HepG2 (cell line): ENCODE measurements around the gene CRK. TPM values are rescaled to one million over a fixed set of nuclear protein-coding genes. Genes with fewer than 3 reads are reported as not detected.

Source experiments
- CERS6 ChIP-seq: sonication (generic); formaldehyde crosslinking; IDR thresholded peaks from 2 replicates; pipeline ENCODE4 v1.5.0; 2020; ENCODE audit warnings: missing genetic modification reagents
- NFIC ChIP-seq: IDR thresholded peaks from 2 replicates; pipeline ENCODE4 v1.6.1; 2012; ENCODE audit warnings: mild to moderate bottlenecking, low read length, inconsistent platforms
- NKX3-1 ChIP-seq: sonication (generic); formaldehyde crosslinking; IDR thresholded peaks from 2 replicates; pipeline ENCODE4 v1.5.0; 2020; ENCODE audit warnings: missing genetic modification reagents
- PHF20 ChIP-seq: sonication (generic); formaldehyde crosslinking; IDR thresholded peaks from 2 replicates; pipeline ENCODE4 v1.5.0; 2020; ENCODE audit warnings: mild to moderate bottlenecking, missing genetic modification reagents
- PPARG ChIP-seq: conservative IDR thresholded peaks from 2 replicates; pipeline ENCODE4 v1.6.1; 2016; ENCODE audit warnings: missing biosample characterization, missing genetic modification reagents
- RBAK ChIP-seq: sonication (generic); formaldehyde crosslinking; IDR thresholded peaks from 2 replicates; pipeline ENCODE4 v1.5.1; 2020; ENCODE audit warnings: mild to moderate bottlenecking, missing genetic modification reagents
- ZNF589 ChIP-seq: sonication (generic); formaldehyde crosslinking; conservative IDR thresholded peaks from 2 replicates; pipeline ENCODE4 v1.8.0; 2022; ENCODE audit warnings: mild to moderate bottlenecking, moderate library complexity, missing genetic modification reagents
- ZNF883 ChIP-seq: sonication (generic); formaldehyde crosslinking; IDR thresholded peaks from 2 replicates; pipeline ENCODE4 v1.5.1; 2020; ENCODE audit warnings: mild to moderate bottlenecking, missing genetic modification reagents; ENCODE audit errors: not compliant biosample characterization
- polyA plus RNA-seq, 8 experiments: library from polyadenylated mRNA; depleted of rRNA in 3 of 8; stranded (reverse) in 7 of 8; unstranded in 1 of 8; fragments of >200 nt; fragmentation: Illumina TruSeq in 4 of 8; extraction: Trizol in 4 of 8; gene quantifications; 2 replicates each; pipeline versions ENCODE4 v1.2.1 to v1.2.3, GENCODE V29; 2011 to 2016; ENCODE audit warnings: low read depth in 4 of 8, missing spikeins in 1 of 8, mixed read lengths in 1 of 8; ENCODE audit not compliant: insufficient read depth in 1 of 8
- total RNA-seq, 5 experiments: library from RNA; depleted of rRNA; stranded (reverse); fragments of >200 nt; fragmentation: Illumina TruSeq; extraction: Trizol; gene quantifications; 2 replicates each; pipeline ENCODE4 v1.2.3, GENCODE V29; 2016; ENCODE audit warnings: low read depth in 1 of 5
- TF ChIP-seq, protein P1 (sequence below), 2 experiments: sonication (generic) in 1 of 2; formaldehyde crosslinking in 1 of 2; IDR thresholded peaks; 2 replicates each; pipeline versions ENCODE4 v1.5.1 to v1.6.1; 2011 to 2020; ENCODE audit warnings: borderline replicate concordance in 1 of 2, low read depth in 1 of 2, low read length in 1 of 2, mild to moderate bottlenecking in 1 of 2, missing genetic modification reagents in 1 of 2, moderate library complexity in 1 of 2
- TF ChIP-seq, protein P2 (sequence below): IDR thresholded peaks from 2 replicates; pipeline ENCODE4 v1.6.1; 2016; ENCODE audit warnings: missing biosample characterization, missing genetic modification reagents, low read depth
- TF ChIP-seq, protein P3 (sequence below): sonication (generic); formaldehyde crosslinking; IDR thresholded peaks from 2 replicates; pipeline ENCODE4 v1.4.0; 2020; ENCODE audit warnings: missing genetic modification reagents
- TF ChIP-seq, protein P4 (sequence below): sonication (generic); formaldehyde crosslinking; IDR thresholded peaks from 2 replicates; pipeline ENCODE4 v1.8.1; 2023; ENCODE audit warnings: mild to moderate bottlenecking, inconsistent platforms, moderate library complexity, missing genetic modification reagents, borderline replicate concordance
- TF ChIP-seq, protein P5 (sequence below): sonication (generic); formaldehyde crosslinking; IDR thresholded peaks from 2 replicates; pipeline ENCODE4 v1.8.1; 2022; ENCODE audit warnings: low read depth, mild to moderate bottlenecking, missing genetic modification reagents
- TF ChIP-seq, protein P6 (sequence below): sonication (generic); formaldehyde crosslinking; IDR thresholded peaks from 2 replicates; pipeline ENCODE4 v1.9.0; 2022; ENCODE audit warnings: missing genetic modification reagents, mild to moderate bottlenecking, borderline replicate concordance

CRK gene
- total and polyA plus RNA-seq, 2 of the 13 experiments (the other 11 are each of a cell fraction or from before 2014, with no cell fraction given), result 47.4 to 54.2 TPM

DNA sequence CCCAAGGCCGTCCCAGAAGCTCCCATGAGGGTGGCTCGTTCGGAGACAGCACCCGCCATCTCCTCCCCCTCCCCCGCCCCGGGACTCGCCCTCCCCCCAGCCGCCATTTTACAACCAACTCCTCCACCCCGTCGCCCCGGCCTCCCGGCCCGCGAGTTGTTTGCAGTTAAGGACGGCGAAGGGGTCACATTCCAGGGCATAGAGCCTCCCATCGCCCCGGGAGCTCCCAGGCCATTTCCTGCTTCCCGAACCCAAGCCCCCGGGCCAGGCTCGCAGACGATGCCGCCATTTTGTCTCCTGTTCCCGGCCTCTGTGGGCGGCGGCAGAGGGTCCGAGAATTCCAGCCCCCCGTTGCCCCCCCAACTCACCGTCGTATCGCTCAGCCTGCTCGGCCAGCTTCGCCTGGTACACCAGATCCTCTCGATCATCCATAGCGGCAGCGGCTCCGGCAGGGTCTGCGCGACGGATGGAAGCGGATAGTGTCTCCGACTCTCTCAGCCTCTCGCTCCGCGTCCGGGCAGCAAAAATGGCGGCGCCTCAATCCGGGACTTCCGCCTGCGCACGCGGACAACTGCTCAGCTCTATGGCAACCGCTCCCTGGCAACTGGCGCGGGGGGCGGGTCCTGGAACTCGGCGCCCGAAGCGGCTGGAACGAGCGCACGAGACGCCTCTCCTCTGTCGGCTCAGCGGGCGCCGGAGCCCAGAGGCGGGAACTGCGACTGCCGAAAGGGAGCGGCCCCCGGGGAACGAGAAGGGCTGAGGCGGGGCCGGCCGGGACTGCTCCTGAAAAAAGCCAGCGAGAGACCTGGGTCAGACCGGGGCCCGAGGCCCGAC is 56.1 kb downstream of the CRK start, which contains the start of gene YWHAE (continued):
- TF ChIP-seq RBAK (CRISPR knock-in tag) (no peak), CERS6 (CRISPR knock-in tag) (no peak), PPARG (CRISPR knock-in tag) (no peak), ZNF883 (CRISPR knock-in tag) (peak; percentile 70), PHF20 (CRISPR knock-in tag) (peak; percentile 60), NFIC (no peak), ZNF589 (no peak), NKX3-1 (CRISPR knock-in tag) (no peak; the same call in 1 of the 2 replicates)
- TF ChIP-seq, protein P1, sequence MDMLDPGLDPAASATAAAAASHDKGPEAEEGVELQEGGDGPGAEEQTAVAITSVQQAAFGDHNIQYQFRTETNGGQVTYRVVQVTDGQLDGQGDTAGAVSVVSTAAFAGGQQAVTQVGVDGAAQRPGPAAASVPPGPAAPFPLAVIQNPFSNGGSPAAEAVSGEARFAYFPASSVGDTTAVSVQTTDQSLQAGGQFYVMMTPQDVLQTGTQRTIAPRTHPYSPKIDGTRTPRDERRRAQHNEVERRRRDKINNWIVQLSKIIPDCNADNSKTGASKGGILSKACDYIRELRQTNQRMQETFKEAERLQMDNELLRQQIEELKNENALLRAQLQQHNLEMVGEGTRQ (IDR thresholded peaks at IDR 0.05; ENCODE audit: low read depth, low read length), result no peak
- TF ChIP-seq, protein P1 (CRISPR knock-in tag; IDR thresholded peaks at IDR 0.05; ENCODE audit: borderline replicate concordance), result no peak
- TF ChIP-seq, protein P2, sequence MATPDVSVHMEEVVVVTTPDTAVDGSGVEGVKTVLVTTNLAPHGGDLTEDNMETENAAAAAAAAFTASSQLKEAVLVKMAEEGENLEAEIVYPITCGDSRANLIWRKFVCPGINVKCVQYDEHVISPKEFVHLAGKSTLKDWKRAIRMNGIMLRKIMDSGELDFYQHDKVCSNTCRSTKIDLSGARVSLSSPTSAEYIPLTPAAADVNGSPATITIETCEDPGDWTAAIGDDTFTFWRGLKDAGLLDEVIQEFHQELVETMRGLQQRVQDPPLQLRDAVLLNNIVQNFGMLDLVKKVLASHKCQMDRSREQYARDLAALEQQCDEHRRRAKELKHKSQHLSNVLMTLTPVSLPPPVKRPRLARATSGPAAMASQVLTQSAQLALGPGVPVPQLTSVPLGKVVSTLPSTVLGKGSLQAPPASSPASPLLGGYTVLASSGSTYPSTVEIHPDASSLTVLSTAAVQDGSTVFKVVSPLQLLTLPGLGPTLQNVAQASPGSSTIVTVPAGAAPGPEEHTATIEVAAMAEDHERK, result no peak
- TF ChIP-seq, protein P3, sequence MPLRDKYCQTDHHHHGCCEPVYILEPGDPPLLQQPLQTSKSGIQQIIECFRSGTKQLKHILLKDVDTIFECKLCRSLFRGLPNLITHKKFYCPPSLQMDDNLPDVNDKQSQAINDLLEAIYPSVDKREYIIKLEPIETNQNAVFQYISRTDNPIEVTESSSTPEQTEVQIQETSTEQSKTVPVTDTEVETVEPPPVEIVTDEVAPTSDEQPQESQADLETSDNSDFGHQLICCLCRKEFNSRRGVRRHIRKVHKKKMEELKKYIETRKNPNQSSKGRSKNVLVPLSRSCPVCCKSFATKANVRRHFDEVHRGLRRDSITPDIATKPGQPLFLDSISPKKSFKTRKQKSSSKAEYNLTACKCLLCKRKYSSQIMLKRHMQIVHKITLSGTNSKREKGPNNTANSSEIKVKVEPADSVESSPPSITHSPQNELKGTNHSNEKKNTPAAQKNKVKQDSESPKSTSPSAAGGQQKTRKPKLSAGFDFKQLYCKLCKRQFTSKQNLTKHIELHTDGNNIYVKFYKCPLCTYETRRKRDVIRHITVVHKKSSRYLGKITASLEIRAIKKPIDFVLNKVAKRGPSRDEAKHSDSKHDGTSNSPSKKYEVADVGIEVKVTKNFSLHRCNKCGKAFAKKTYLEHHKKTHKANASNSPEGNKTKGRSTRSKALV, result peak; percentile 70; the same call in 1 of the 2 replicates
- TF ChIP-seq, protein P4, sequence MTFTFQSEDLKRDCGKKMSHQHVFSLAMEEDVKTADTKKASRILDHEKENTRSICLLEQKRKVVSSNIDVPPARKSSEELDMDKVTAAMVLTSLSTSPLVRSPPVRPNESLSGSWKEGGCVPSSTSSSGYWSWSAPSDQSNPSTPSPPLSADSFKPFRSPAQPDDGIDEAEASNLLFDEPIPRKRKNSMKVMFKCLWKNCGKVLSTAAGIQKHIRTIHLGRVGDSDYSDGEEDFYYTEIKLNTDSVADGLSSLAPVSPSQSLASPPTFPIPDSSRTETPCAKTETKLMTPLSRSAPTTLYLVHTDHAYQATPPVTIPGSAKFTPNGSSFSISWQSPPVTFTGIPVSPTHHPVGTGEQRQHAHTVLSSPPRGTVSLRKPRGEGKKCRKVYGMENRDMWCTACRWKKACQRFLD (CRISPR knock-in tag), result no peak
- TF ChIP-seq, protein P5, sequence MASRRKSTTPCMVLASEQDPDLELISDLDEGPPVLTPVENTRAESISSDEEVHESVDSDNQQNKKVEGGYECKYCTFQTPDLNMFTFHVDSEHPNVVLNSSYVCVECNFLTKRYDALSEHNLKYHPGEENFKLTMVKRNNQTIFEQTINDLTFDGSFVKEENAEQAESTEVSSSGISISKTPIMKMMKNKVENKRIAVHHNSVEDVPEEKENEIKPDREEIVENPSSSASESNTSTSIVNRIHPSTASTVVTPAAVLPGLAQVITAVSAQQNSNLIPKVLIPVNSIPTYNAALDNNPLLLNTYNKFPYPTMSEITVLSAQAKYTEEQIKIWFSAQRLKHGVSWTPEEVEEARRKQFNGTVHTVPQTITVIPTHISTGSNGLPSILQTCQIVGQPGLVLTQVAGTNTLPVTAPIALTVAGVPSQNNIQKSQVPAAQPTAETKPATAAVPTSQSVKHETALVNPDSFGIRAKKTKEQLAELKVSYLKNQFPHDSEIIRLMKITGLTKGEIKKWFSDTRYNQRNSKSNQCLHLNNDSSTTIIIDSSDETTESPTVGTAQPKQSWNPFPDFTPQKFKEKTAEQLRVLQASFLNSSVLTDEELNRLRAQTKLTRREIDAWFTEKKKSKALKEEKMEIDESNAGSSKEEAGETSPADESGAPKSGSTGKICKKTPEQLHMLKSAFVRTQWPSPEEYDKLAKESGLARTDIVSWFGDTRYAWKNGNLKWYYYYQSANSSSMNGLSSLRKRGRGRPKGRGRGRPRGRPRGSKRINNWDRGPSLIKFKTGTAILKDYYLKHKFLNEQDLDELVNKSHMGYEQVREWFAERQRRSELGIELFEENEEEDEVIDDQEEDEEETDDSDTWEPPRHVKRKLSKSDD (CRISPR knock-in tag), result peak; percentile 97
- TF ChIP-seq, protein P6, sequence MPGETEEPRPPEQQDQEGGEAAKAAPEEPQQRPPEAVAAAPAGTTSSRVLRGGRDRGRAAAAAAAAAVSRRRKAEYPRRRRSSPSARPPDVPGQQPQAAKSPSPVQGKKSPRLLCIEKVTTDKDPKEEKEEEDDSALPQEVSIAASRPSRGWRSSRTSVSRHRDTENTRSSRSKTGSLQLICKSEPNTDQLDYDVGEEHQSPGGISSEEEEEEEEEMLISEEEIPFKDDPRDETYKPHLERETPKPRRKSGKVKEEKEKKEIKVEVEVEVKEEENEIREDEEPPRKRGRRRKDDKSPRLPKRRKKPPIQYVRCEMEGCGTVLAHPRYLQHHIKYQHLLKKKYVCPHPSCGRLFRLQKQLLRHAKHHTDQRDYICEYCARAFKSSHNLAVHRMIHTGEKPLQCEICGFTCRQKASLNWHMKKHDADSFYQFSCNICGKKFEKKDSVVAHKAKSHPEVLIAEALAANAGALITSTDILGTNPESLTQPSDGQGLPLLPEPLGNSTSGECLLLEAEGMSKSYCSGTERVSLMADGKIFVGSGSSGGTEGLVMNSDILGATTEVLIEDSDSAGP (CRISPR knock-in tag), result peak; percentile 83; the same call in 1 of the 2 replicates
